ENCODE results near the gene JAKMIP3.

DNA sequence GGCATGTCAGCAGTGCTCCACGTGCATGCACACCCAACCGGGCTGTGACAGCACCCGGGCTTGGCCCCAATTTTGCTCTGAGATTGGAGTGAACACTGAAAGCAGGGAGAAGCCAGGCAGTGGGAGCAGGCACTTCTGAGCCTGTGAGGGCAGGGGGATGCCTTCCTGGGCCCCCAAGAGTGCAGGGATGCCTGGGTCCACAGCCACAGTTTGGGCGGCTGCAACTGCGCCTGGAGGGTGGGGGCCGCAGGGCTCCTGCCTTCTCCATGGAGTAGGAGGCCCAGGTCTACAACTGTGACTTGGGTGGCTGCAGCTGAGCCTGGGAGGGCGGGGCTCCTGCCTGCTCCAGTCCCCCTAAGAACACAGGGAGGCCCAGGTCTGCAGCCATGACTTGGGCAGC lies 46.4 kb upstream of the JAKMIP3 start:
- TF ChIP-seq, protein P1, sequence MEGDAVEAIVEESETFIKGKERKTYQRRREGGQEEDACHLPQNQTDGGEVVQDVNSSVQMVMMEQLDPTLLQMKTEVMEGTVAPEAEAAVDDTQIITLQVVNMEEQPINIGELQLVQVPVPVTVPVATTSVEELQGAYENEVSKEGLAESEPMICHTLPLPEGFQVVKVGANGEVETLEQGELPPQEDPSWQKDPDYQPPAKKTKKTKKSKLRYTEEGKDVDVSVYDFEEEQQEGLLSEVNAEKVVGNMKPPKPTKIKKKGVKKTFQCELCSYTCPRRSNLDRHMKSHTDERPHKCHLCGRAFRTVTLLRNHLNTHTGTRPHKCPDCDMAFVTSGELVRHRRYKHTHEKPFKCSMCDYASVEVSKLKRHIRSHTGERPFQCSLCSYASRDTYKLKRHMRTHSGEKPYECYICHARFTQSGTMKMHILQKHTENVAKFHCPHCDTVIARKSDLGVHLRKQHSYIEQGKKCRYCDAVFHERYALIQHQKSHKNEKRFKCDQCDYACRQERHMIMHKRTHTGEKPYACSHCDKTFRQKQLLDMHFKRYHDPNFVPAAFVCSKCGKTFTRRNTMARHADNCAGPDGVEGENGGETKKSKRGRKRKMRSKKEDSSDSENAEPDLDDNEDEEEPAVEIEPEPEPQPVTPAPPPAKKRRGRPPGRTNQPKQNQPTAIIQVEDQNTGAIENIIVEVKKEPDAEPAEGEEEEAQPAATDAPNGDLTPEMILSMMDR (IDR thresholded peaks at IDR 0.05), result no peak
- TF ChIP-seq POLR2A (IDR thresholded peaks at IDR 0.05), result no peak

Measured in uterus (tissue), 2 donors.